PFSK-1 (cell line): Measurements from ENCODE around the gene FAAP20.

Source experiments
- FOXP2 ChIP-seq: optimal IDR thresholded peaks from 2 replicates; pipeline ENCODE3; 2011; ENCODE audit warnings: borderline replicate concordance, control low read depth, inconsistent platforms; ENCODE audit not compliant: insufficient read depth; ENCODE audit errors: extremely low read length, extremely low read depth
- POLR2AphosphoS5 ChIP-seq: IDR thresholded peaks from 2 replicates; pipeline ENCODE4 v1.6.1; 2012; ENCODE audit warnings: low read depth, mild to moderate bottlenecking, control low read depth, low read length, moderate library complexity

GRCh38 chr1:2158272-2158671 is 36.3 kb downstream of the FAAP20 start:
- TF ChIP-seq FOXP2 (no peak), POLR2AphosphoS5 (no peak)
